Glomerular visceral epithelial cell (primary cell): ENCODE data around the gene TBRG1.
A peak's percentile ranks its signal among the peaks of the same experiment; 100 is the strongest.

Experiments
- DNase-seq: peaks from one replicate; pipeline ENCODE4 v3.0.0-alpha.2; 2016; ENCODE audit errors: extremely low spot score

TBRG1 gene

GRCh38 chr11:124612567-124613246, 10.0 kb upstream of the TBRG1 start:
- DNase-seq: no peak

GRCh38 chr11:124618863-124619262, 3.8 kb upstream of the TBRG1 start:
- no peak for DNase-seq

GRCh38 chr11:124623861-124624525, 1.3 kb downstream of the TBRG1 start:
- DNase-seq: no peak

GRCh38 chr11:124625504-124626168, 3.0 kb downstream of the TBRG1 start:
- no peak for DNase-seq

GRCh38 chr11:124627546-124627945, 4.9 kb downstream of the TBRG1 start:
- DNase-seq: no peak

- DNase-seq: no peak
Measured at GRCh38 chr11:124629961-124630360, 7.3 kb downstream of the TBRG1 start.

- no peak for DNase-seq
Measured at GRCh38 chr11:124633355-124633754, 10.7 kb downstream of the TBRG1 start.

- DNase-seq: no peak
Measured at GRCh38 chr11:124635932-124636331, 13.3 kb downstream of the TBRG1 start.

- no peak for DNase-seq
Measured at GRCh38 chr11:124638500-124638899, 15.8 kb downstream of the TBRG1 start.

- DNase-seq: no peak
Measured at GRCh38 chr11:124639186-124639585, 16.5 kb downstream of the TBRG1 start.

GRCh38 chr11:124640666-124641065, 18.0 kb downstream of the TBRG1 start:
- DNase-seq: no peak

GRCh38 chr11:124642628-124643027, 20.0 kb downstream of the TBRG1 start:
- no peak for DNase-seq

- DNase-seq: no peak
Measured at GRCh38 chr11:124643042-124643604, 20.5 kb downstream of the TBRG1 start.

- DNase-seq: peak; percentile 20
Measured at GRCh38 chr11:124643605-124644425, 21.2 kb downstream of the TBRG1 start.

GRCh38 chr11:124644426-124645280, 22.0 kb downstream of the TBRG1 start:
- DNase-seq: peak; percentile 70

- DNase-seq: no peak
Measured at GRCh38 chr11:124646148-124646547, 23.5 kb downstream of the TBRG1 start.

GRCh38 chr11:124648610-124649009, 25.9 kb downstream of the TBRG1 start:
- DNase-seq: no peak

GRCh38 chr11:124656774-124657630, 34.3 kb downstream of the TBRG1 start:
- no peak for DNase-seq

GRCh38 chr11:124657904-124658303, 35.2 kb downstream of the TBRG1 start:
- no peak for DNase-seq

GRCh38 chr11:124658501-124658900, 35.8 kb downstream of the TBRG1 start:
- DNase-seq: no peak
